WERI-Rb-1 (cell line): ENCODE data around the gene CREB3L4.

Source experiments
- DNase-seq: peaks from one replicate; pipeline ENCODE4 v3.0.0-alpha.2; 2020
- H3K27ac ChIP-seq: fragments of 250-450 bp; sonication (Bioruptor Pico); 2 replicates; pipeline ENCODE4 v1.5.1; 2020; ENCODE audit warnings: mild to moderate bottlenecking, moderate library complexity
- H3K27me3 ChIP-seq: fragments of 250-450 bp; sonication (Bioruptor Pico); 2 replicates; pipeline ENCODE4 v1.5.1; 2021; ENCODE audit warnings: mild to moderate bottlenecking, low read depth, moderate library complexity; ENCODE audit not compliant: insufficient read depth, severe bottlenecking
- H3K36me3 ChIP-seq: fragments of 250-450 bp; sonication (Bioruptor Pico); 2 replicates; pipeline ENCODE4 v1.5.1; 2020; ENCODE audit warnings: mild to moderate bottlenecking, moderate library complexity
- H3K4me3 ChIP-seq: 2 replicates; pipeline ENCODE4 v1.5.1; 2011; ENCODE audit warnings: low read depth, mild to moderate bottlenecking, control low read depth, low read length
- H3K9me3 ChIP-seq: fragments of 250-450 bp; sonication (Bioruptor Pico); 2 replicates; pipeline ENCODE4 v1.5.1; 2021; ENCODE audit warnings: mild to moderate bottlenecking, moderate library complexity; ENCODE audit not compliant: severe bottlenecking
- TF ChIP-seq, protein P1 (sequence below): IDR thresholded peaks from 2 replicates; pipeline ENCODE4 v1.5.1; 2011; ENCODE audit warnings: low read depth, mild to moderate bottlenecking, control low read depth, inconsistent platforms, low read length

CREB3L4 gene, protein sequence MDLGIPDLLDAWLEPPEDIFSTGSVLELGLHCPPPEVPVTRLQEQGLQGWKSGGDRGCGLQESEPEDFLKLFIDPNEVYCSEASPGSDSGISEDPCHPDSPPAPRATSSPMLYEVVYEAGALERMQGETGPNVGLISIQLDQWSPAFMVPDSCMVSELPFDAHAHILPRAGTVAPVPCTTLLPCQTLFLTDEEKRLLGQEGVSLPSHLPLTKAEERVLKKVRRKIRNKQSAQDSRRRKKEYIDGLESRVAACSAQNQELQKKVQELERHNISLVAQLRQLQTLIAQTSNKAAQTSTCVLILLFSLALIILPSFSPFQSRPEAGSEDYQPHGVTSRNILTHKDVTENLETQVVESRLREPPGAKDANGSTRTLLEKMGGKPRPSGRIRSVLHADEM

DNA sequence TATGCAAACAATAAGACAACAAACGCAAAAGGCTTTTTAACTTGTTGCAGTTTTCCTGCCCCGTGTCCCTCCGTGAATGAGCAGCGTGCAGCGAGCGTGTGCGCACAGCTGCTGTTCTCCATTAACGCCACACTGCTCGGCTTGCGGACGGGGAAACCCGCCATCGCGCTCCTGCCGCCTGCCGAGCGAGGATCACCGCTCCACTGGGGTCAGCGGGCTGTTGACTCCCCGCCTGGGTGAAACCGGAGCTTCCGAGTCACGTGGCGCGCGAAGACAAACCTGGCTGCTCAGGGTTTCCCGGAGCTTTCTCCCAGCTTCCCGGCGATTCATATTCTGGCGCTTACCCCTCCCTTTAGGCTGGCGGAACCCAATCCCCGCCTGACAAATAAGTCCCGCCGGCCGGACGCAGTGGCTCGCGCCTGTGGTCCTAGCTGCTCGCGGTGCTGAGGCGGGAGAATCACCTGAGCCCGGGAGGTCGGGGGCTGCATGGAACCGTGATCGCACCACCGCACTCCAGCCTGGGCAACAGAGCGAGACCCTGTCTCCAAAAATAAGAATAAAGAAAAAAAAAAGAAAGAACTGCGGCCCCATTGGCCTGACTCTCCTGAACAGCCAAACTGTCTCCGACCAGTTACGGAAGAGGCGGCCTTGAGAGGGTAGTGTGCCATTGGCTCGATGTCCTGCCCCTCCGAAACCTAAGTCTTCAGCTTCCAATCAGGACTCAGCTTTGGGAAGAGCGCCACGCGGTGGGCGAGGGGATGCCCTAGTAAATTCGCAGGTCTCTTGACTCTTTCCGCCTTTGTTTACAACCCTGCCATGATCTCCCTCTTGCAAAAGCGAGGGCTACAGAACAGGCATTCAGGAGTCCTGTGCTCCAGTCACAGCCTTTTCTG lies at the start of gene CREB3L4:
CREB3L4 (plus strand) TSS at position 796 of the 893 bp plus-strand sequence. CDS start 624 bp downstream, outside the sequence.
- H3K27me3 ChIP-seq, result no peaks in the 10 kb centered on the region
- H3K9me3 ChIP-seq, result no peaks in the 10 kb centered on the region
- peak; percentile 100 for DNase-seq
- H3K36me3 ChIP-seq, result peaks cover 32% of the 10 kb centered on the region
- peak within 1 kb of the TSS; percentile 98 for H3K27ac ChIP-seq
- H3K4me3 ChIP-seq, result peak within 1 kb of the TSS; percentile 73
- TF ChIP-seq, protein P1, sequence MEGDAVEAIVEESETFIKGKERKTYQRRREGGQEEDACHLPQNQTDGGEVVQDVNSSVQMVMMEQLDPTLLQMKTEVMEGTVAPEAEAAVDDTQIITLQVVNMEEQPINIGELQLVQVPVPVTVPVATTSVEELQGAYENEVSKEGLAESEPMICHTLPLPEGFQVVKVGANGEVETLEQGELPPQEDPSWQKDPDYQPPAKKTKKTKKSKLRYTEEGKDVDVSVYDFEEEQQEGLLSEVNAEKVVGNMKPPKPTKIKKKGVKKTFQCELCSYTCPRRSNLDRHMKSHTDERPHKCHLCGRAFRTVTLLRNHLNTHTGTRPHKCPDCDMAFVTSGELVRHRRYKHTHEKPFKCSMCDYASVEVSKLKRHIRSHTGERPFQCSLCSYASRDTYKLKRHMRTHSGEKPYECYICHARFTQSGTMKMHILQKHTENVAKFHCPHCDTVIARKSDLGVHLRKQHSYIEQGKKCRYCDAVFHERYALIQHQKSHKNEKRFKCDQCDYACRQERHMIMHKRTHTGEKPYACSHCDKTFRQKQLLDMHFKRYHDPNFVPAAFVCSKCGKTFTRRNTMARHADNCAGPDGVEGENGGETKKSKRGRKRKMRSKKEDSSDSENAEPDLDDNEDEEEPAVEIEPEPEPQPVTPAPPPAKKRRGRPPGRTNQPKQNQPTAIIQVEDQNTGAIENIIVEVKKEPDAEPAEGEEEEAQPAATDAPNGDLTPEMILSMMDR, result peak; percentile 86

DNA sequence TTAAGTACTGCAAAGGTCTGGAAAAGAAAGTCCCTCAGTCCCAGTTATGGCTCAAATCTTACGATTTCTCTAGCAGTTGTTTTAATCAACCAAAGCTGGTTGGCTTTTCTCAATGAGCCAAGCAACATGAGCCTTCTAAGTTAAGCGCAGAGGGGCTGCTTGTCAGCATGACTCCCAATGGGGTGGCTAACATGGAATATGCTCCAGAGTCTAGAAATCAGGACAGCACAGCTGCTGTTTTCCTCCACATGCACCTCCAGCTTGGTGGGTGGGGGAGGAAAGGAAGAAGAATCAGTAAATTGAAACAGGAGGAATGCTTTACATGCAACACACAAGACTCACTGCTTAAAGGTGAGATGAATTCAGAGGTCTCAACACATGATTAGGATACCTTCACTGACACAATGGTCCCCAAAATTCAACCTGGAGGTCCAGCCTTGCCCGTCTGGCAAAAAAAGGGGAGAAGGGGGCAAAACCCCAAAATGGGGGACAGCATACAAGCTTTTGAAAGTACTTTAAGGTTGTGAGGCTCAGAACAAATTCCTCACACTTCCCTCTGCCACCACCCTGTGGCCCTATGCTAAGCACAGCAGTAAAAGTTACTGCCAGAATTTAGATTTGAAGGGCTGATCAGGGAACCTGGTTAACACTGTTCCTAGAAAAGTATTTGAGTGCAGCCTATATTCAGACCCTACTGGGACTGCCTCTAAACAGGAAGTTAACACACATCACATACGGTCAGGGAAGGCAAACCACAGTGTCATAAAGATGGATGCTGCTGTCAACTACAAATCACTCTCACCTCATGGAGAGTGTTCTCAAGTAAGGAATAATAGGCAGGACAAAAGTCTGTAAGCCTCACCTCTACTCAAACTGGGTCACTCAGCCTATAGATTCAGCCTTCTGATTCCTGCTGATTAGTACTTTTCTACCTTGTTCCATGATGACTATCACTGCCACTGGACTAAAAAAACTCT lies 47.5 kb upstream of the CREB3L4 start:
- no peak for DNase-seq
- H3K9me3 ChIP-seq, result no peaks in the 10 kb centered on the region
- no peak overlapping the region for H3K4me3 ChIP-seq
- TF ChIP-seq, protein P1, result peak; percentile 29
- H3K36me3 ChIP-seq, result peaks cover 68% of the 10 kb centered on the region
- no peak overlapping the region for H3K27ac ChIP-seq
- no peaks in the 10 kb centered on the region for H3K27me3 ChIP-seq

DNA sequence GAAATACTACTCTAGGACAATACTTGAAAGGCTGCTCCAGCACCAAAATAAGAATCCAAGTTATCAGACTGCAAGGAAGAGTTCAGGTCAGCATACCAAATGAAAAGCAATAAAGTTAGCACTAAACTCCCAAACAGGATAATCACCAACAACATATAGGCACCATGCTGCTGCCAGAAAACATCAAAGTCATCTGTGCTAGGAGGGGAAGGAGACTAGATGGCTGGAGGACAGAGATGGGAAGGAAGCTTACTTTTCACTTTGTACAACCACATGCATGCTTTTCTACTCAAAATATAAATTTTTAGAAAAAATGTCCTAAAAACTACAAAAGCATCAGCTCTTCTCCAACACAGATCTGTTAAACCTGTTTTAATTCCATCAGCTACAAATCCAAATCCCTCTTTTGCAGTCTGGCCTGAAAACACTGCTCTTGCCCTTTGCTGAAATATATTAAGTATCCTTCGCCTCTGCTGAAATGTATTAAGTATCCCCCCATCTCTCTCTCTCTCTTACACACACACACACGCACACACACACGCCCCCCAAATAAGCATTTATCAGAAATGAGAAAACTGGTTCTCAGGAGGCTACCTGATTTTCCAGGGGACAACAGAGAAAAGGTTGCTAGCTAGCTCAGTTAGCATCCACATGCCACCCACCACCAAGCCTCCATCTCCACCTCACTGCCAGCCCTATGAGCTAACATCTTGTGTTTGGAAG lies 46.5 kb upstream of the CREB3L4 start:
- TF ChIP-seq, protein P1, result no peak
- H3K4me3 ChIP-seq, result peak overlapping the region; percentile 88
- no peaks in the 10 kb centered on the region for H3K27me3 ChIP-seq
- H3K9me3 ChIP-seq, result no peaks in the 10 kb centered on the region
- H3K36me3 ChIP-seq, result peaks cover 57% of the 10 kb centered on the region
- H3K27ac ChIP-seq, result peak overlapping the region; percentile 96
- DNase-seq, result no peak

DNA sequence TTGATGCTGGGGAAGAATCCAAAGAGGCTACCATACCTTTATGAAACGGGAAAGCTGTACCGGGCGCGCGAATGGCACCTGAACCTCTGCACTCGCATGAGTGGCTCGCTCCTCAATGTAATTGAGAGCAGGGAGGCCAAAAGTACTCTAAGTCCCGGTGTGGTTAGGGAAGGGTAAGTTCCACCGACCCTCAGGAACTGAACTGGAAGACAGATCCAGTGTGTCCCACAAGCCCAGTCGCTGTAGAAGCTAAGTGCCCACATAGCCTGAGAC lies 46.0 kb upstream of the CREB3L4 start:
- Histone ChIP-seq H3K9me3 (no peaks in the 10 kb centered on the region), H3K27me3 (no peaks in the 10 kb centered on the region), H3K4me3 (peak overlapping the region; percentile 88), H3K36me3 (peaks cover 52% of the 10 kb centered on the region), H3K27ac (peak overlapping the region; percentile 96)
- TF ChIP-seq, protein P1, result no peak
- no peak for DNase-seq
